Retina (tissue), 1 donor: ENCODE results near the gene CHCHD3.

Experiments used
- DNase-seq: peaks from one replicate; pipeline ENCODE4 v3.0.0-alpha.2; 2016

The CHCHD3 gene

DNA sequence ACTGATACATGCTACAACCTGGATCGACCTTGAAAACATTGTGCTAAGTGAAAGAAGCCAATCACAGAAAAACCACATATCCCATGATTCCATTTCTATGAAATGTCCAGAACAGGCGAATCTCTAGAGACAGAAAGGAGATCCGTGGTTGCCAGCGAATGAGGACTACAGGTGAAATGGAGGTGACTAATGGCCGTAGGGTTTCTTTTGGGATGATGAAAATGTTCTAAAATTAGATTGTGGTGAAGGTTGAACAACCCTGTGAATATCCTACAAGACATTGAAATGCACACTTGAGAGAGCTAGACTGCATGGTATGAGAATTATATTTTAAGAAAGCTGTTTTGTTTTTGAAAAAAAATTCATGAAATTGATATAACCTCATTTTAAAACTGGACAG lies 317.1 kb downstream of the CHCHD3 start:
- no peak for DNase-seq

- DNase-seq: no peak
These were observed 321.0 kb downstream of the CHCHD3 start for GRCh38 chr7:132760866-132761265.

DNA sequence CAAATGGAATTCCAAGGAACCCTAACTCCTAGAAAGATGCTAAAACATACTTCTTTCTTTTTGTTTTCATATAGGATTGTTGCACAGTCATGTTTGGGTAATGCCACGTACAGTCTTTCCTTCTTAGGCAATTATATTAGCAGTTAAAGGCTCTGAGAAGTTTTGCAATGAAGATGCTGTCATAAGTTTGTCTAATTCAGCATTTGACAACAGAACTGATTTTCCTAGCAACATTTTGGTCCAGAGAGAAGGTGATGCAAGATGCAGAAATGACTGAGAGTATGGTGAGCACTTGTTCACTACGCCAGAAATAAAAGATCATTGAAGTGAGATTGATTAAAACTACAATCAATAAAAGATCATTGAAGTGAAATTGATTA lies 321.7 kb downstream of the CHCHD3 start:
- DNase-seq: no peak

DNA sequence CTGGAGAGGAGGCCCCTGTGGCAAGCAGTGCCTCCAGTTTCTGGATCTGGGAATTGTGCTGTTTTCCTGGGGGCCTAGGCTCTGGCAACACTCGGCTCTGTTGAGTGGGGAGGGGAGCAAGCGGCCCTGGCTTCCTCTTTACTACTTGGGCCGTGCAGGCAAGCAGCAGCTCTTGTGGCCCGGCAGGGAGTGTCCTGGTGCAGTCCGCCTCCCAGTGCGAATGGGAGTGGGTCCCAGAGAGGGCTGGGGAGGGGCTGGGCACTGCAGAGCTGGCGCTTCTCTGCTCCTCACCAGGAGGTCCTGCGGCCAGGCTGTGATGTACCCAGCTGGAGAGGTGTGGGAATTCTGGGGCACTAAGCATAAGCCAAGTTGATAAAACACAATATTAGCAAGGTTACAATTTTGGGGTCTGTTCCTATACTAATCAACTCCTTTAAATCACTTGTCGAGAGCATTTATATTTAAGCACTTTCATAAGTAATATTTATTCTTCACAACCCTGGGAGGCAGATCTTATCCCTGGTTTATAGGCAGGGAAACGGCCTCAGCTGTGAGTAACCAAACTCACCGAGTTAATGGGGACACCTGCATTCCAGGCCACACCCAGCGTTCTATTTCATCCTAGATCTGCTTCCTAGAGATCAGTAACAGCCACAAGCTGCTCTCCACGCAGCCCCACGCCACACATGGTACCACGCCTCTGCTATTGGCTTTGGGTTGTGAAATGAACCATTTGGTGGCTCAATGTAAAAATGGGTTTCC lies 322.2 kb downstream of the CHCHD3 start:
- DNase-seq: no peak

GRCh38 chr7:132758986-132759385 lies 322.9 kb downstream of the CHCHD3 start:
- DNase-seq: no peak

- DNase-seq: no peak
These were observed 324.1 kb downstream of the CHCHD3 start for GRCh38 chr7:132757783-132758182.

- no peak for DNase-seq
These were observed 325.4 kb downstream of the CHCHD3 start for GRCh38 chr7:132756484-132756990.

DNA sequence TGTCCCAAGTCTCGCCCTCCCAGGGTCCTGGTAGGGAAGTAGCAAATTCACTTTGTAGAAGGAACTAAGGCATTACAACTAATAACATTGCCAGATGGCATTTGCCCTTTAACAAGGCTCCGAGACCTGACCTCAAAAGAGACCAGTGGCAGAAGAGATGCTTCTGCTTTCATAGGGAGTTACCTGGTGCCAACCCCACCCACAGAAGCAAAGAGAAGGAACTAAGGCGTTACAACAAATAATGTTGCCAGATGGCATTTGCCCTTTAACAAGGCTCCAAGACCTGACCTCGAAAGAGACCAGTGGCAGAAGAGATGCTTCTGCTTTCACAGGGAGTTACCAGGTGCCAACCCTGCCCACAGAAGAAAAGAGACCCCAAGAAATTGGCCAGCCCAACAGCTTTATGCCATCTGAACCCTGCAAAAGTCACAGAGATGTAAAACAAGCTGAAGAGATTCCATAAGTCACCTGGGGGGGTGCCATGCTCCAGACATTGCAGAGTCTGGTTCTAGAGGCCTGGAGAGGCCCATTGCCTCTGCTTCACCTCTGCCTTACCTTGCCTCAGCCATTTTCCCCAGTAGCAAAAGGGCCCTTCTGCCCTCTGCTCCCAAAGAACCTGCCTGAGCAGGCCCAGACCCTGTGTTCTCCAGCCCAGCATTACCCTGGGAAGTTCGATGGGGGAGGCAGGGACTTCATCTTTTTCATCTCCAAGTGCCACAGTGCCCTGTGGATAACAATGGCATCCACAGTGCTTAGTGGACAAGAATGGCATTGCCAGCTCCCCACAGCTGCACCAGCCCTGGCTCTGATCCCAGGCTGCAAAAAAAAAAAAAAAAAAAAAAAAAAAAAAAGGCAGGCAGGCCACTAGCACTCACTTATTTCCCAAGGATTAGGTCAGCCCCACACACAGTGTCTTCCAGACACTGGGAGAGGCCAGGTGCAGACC lies 326.1 kb downstream of the CHCHD3 start:
- DNase-seq: no peak

DNA sequence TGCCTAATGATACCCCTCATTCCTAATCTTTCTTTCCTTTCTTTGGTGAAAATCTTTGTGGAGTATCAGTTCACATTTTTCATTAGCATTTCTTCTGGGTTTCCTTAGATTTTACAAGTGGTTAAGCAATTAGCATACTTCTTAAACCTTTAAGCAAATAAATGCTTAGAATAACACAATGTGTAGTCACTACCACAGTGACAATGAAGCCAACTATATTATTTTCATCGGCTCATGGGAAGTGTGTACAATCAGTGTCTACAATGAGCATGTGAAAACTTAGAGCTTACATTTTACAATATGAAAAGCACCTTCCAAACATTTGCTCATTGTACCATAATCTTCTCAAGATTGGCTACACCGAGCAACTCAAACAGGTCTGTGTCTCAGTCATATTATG lies 329.5 kb downstream of the CHCHD3 start:
- no peak for DNase-seq

DNA sequence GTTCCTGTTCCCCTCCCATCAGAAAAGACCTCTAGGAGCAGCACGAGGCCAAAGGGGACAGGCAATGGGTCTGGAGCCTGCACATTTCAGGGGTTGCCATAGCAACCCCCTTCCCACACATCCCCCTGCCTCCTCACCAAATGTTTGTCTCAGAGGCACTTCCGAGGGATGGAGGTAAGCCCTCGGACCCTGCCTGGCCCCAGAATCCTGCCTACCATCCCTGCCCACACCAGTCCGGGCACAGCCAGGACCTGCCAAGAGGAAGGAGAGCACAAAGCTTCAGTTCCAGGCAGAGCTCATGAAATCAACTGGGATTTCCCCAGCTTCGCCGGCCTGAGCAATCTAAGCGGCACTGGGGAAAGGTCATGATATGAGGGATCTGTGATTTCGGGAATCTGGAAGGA lies 330.6 kb downstream of the CHCHD3 start:
- DNase-seq: no peak

GRCh38 chr7:132750530-132751217 lies 331.2 kb downstream of the CHCHD3 start:
- DNase-seq: peak; percentile 36

GRCh38 chr7:132750096-132750495 lies 331.8 kb downstream of the CHCHD3 start:
- DNase-seq: peak; percentile 21

DNA sequence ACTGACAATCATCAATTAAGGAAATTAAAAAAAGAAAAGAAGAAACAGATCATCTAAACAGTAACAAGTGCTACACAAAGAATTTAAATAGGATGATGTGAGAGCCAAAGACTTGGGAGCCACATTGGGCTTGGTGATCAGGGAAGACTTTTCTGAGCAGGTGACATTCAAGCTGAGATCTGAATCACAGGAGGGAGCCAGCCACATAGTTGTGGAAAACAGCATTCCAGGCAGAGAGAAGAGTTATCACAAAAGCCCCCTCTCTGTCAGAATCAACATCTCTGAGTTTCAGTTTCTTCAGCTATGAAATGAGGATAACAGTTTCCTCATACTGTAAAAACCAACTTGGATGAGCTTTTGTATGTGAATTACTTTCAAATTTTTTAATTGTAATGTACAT lies 336.4 kb downstream of the CHCHD3 start:
- DNase-seq: no peak

DNA sequence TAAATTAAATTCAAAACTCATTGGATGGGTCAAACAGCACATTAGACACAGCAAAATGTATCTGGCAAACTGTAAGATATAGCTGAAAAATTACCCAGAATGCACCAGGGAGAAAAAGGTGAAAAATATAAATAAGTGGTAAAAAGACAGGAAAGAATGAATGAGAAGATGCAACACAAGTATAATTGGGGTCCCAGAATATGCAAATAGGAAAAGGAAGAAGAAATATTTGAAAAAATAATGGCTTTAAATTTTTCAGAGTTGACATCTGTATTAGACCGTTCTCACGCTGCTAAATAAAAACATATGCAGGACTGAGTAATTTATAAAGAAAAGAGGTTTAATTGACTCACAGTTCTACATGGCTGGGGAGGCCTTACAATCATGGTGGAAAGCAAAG lies 337.9 kb downstream of the CHCHD3 start:
- no peak for DNase-seq

GRCh38 chr7:132742189-132742612 lies 339.7 kb downstream of the CHCHD3 start:
- no peak for DNase-seq

DNA sequence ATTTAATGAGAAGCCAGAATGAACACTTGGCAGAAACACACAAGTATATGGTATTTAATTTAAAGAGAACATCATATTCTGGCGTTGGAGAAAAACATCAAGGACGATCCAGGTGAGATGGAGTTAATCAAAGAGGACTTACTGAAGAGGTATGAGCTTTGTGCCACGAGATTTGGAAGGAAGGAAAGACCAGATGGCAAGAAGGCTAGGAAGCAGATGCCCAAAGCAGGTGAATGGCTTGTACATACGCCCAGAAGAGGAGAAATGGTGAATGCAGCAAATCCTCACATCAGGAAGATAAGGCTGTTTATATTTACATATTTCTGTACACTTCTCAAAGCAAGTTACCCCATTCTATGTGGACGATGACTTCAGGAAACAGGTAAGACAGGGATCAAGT lies 341.7 kb downstream of the CHCHD3 start:
- no peak for DNase-seq

GRCh38 chr7:132739271-132739955 lies 342.5 kb downstream of the CHCHD3 start:
- DNase-seq: no peak

GRCh38 chr7:132738254-132738653 lies 343.6 kb downstream of the CHCHD3 start:
- DNase-seq: no peak

GRCh38 chr7:132735476-132735875 lies 346.4 kb downstream of the CHCHD3 start:
- no peak for DNase-seq
